Endodermal cell (in vitro differentiated cells): ENCODE data around the gene CUX1. TPM values are rescaled to one million over a fixed set of nuclear protein-coding genes. Genes with fewer than 3 reads are reported as not detected.

Experiments used
- DNase-seq: peaks from one replicate; pipeline ENCODE4 v3.0.0-alpha.2; 2017
- H3K27ac ChIP-seq: 2 replicates; pipeline ENCODE4 v1.5.1; 2013; ENCODE audit warnings: mild to moderate bottlenecking, low read depth, low read length, moderate library complexity
- H3K27me3 ChIP-seq: 2 replicates; pipeline ENCODE4 v1.6.1; 2013; ENCODE audit warnings: mild to moderate bottlenecking, low read length, moderate library complexity; ENCODE audit not compliant: insufficient read depth, control insufficient read depth, poor library complexity, severe bottlenecking
- H3K36me3 ChIP-seq: 2 replicates; pipeline ENCODE4 v1.7.0; 2013; ENCODE audit warnings: mild to moderate bottlenecking, low read length, moderate library complexity; ENCODE audit not compliant: control insufficient read depth, insufficient read depth
- H3K4me1 ChIP-seq: one replicate; pipeline ENCODE4 v1.7.0; 2013; ENCODE audit warnings: low read length; ENCODE audit not compliant: control insufficient read depth, insufficient read depth
- H3K4me3 ChIP-seq: 2 replicates; pipeline ENCODE4 v1.5.1; 2013; ENCODE audit warnings: mild to moderate bottlenecking, low read length, moderate library complexity
- H3K9ac ChIP-seq: 2 replicates; pipeline ENCODE4 v1.6.1; 2013; ENCODE audit warnings: mild to moderate bottlenecking, low read length, moderate library complexity; ENCODE audit not compliant: poor library complexity, severe bottlenecking; ENCODE audit errors: extremely low read depth
- H3K9me3 ChIP-seq: 2 replicates; pipeline ENCODE4 v1.6.1; 2013; ENCODE audit warnings: mild to moderate bottlenecking, low read length, moderate library complexity; ENCODE audit not compliant: control insufficient read depth
- H3K27ac Mint-ChIP-seq: 2 replicates; pipeline ENCODE4 v1.8.0; 2020; ENCODE audit warnings: mixed read lengths
- H3K27me3 Mint-ChIP-seq: 2 replicates; pipeline ENCODE4 v1.8.0; 2021; ENCODE audit warnings: mild to moderate bottlenecking, mixed read lengths; ENCODE audit not compliant: insufficient read depth
- H3K36me3 Mint-ChIP-seq: 2 replicates; pipeline ENCODE4 v1.8.0; 2020; ENCODE audit warnings: low read depth, mixed read lengths
- H3K4me1 Mint-ChIP-seq: 2 replicates; pipeline ENCODE4 v1.8.0; 2020; ENCODE audit warnings: mixed read lengths
- H3K4me3 Mint-ChIP-seq: 2 replicates; pipeline ENCODE4 v1.8.0; 2020; ENCODE audit warnings: mild to moderate bottlenecking, moderate library complexity, mixed read lengths
- H3K9me3 Mint-ChIP-seq: 2 replicates; pipeline ENCODE4 v1.8.0; 2020; ENCODE audit warnings: mild to moderate bottlenecking, mixed read lengths
- WGBS, 2 experiments: methylation state at CpG; one replicate each; pipeline versions ENCODE4 v1.1.5 to v1.1.7; 2013; ENCODE audit warnings: missing lambda C conversion rate in 2 of 2, mixed read lengths in 1 of 2; ENCODE audit not compliant: insufficient coverage in 1 of 2, insufficient read length in 1 of 2; 5-methylcytosine and 5-hydroxymethylcytosine counted together
- total RNA-seq, 2 donors: library from RNA; stranded (reverse); fragmentation: NEBNext Ultra II Directional in 1 of 2; extraction: Animal tissue kit (Norgen Biotek cat#: 25700) in 1 of 2; gene quantifications; 2 replicates in 1 of 2; 3 replicates in 1 of 2; pipeline ENCODE4 v1.2.1, GENCODE V29; 2021
- TF ChIP-seq, protein P1 (sequence below): fragments of 200-600 bp; sonication (generic); conservative IDR thresholded peaks from 2 replicates; pipeline ENCODE4 v1.5.0; 2021; ENCODE audit warnings: antibody characterized with exemption, mild to moderate bottlenecking

The CUX1 gene
- total RNA-seq, 2 donors from 2014 or later = 85.1 to 108 TPM

DNA sequence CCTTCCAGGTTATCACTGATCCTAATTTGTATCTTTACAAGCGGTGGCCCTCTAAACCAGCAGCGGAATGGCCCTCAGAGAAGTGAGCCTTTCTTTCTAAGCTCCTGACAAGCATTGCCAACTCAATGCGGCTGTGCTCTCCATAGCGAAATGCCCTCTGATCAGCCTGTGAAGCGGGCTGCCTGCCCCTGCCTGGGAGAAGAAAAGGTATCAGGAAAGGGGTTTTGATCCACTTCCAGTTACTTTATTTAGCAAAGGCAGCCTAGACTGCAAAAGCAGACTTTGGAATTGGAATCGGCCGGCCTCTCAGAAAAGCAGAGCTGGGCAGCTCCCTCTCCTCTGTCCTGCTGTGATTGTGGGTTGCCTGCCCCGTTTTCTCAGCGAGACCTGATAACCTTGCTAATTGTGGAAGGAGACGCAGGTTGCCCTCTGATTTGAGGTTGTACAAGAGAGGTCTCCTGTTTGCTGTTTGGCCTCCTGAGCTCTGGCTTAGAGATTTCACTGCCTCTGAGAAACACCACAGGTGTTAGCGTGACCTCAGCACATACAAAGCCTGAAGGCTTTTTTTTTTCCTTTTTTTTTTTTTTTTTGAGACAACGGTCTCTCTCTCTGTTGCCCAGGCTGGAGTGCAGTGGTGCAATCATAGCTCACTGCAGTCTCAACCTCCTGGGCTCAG lies 415.3 kb downstream of the CUX1 start:
- no peak overlapping the region for H3K4me3 ChIP-seq
- H3K9ac ChIP-seq = no peak overlapping the region
- H3K4me3 Mint-ChIP-seq = no peak overlapping the region
- H3K9me3 ChIP-seq = no peaks in the 10 kb centered on the region
- H3K36me3 Mint-ChIP-seq = peaks cover 61% of the 10 kb centered on the region
- H3K4me1 ChIP-seq = no peaks in the 10 kb centered on the region
- TF ChIP-seq, protein P1, sequence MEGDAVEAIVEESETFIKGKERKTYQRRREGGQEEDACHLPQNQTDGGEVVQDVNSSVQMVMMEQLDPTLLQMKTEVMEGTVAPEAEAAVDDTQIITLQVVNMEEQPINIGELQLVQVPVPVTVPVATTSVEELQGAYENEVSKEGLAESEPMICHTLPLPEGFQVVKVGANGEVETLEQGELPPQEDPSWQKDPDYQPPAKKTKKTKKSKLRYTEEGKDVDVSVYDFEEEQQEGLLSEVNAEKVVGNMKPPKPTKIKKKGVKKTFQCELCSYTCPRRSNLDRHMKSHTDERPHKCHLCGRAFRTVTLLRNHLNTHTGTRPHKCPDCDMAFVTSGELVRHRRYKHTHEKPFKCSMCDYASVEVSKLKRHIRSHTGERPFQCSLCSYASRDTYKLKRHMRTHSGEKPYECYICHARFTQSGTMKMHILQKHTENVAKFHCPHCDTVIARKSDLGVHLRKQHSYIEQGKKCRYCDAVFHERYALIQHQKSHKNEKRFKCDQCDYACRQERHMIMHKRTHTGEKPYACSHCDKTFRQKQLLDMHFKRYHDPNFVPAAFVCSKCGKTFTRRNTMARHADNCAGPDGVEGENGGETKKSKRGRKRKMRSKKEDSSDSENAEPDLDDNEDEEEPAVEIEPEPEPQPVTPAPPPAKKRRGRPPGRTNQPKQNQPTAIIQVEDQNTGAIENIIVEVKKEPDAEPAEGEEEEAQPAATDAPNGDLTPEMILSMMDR = no peak
- peak overlapping the region; percentile 50 for H3K27ac Mint-ChIP-seq
- H3K36me3 ChIP-seq = peaks cover 47% of the 10 kb centered on the region
- H3K4me1 Mint-ChIP-seq = no peaks in the 10 kb centered on the region
- 91 to 98% methylated on average over 10 to 12 of the region's 12 CpGs for WGBS, 2 experiments
- no peak for DNase-seq
- H3K27ac ChIP-seq = peak overlapping the region; percentile 11
- H3K9me3 Mint-ChIP-seq = no peaks in the 10 kb centered on the region
- no peaks in the 10 kb centered on the region for H3K27me3 Mint-ChIP-seq
- H3K27me3 ChIP-seq = no peaks in the 10 kb centered on the region

DNA sequence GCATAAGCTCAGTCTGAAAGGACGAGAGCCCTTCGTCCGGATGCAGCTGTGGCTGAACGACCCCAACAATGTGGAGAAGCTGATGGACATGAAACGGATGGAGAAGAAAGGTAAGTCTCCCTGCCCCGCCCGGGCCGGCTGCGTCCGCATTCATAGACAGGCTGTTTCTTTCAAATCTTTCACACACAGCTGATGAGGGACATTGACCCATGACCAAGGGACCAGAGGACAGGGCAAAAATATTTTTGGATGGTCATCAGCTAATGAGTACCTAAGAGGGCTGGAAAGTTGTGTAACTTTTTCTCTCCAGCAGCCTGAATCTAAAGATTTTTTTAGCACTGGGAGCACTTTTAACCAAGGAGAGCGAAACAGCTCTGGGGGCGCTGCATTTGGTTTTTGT lies 416.7 kb downstream of the CUX1 start:
- Mint-ChIP-seq H3K27me3 (no peaks in the 10 kb centered on the region), H3K9me3 (no peaks in the 10 kb centered on the region), H3K4me1 (no peaks in the 10 kb centered on the region), H3K4me3 (no peak overlapping the region), H3K36me3 (peaks cover 56% of the 10 kb centered on the region), H3K27ac (no peak overlapping the region)
- TF ChIP-seq, protein P1 = no peak
- H3K9ac ChIP-seq = no peak overlapping the region
- no peak overlapping the region for H3K4me3 ChIP-seq
- no peak overlapping the region for H3K27ac ChIP-seq
- H3K4me1 ChIP-seq = no peaks in the 10 kb centered on the region
- no peak for DNase-seq
- no peaks in the 10 kb centered on the region for H3K27me3 ChIP-seq
- H3K9me3 ChIP-seq = no peaks in the 10 kb centered on the region
- 96 to 99% methylated on average over 10 to 12 of the region's 12 CpGs for WGBS, 2 experiments
- H3K36me3 ChIP-seq = peaks cover 43% of the 10 kb centered on the region

- H3K4me1 Mint-ChIP-seq = no peaks in the 10 kb centered on the region
- no peaks in the 10 kb centered on the region for H3K27me3 Mint-ChIP-seq
- H3K4me3 Mint-ChIP-seq = no peak overlapping the region
- no peaks in the 10 kb centered on the region for H3K9me3 Mint-ChIP-seq
- WGBS, 2 experiments = 94 to 95% methylated on average over 15 to 19 of the region's 19 CpGs
- no peak for DNase-seq
- Histone ChIP-seq H3K9ac (no peak overlapping the region), H3K4me3 (no peak overlapping the region), H3K27ac (no peak overlapping the region), H3K27me3 (no peaks in the 10 kb centered on the region), H3K9me3 (no peaks in the 10 kb centered on the region), H3K4me1 (no peaks in the 10 kb centered on the region), H3K36me3 (peaks cover 43% of the 10 kb centered on the region)
- peaks cover 56% of the 10 kb centered on the region for H3K36me3 Mint-ChIP-seq
- no peak overlapping the region for H3K27ac Mint-ChIP-seq
- TF ChIP-seq, protein P1 = no peak
These were observed 417.6 kb downstream of the CUX1 start for GRCh38 chr7:102234801-102235550.
